ENCODE data around the gene BRD3OS.

The BRD3OS gene

DNA sequence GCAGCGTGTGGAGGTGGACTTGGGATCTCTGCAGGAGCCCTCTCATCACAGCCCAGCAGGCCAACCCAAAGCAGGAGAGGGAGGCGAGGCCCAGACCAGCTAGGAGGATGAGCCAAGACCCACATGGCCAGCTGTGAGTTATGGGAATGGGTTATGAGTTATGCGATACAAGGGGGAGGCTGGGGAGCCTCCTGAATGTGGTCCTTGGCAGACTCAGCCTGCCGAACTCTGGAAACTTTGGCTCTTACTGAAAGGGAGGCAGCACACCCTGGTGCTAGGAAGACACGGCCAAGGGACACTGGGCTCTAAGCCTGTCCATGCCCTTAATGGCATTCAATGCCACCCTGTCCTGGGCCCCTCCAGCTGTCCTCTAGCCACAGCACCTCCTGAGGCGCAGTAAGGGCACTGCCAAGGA is 25.4 kb upstream of the BRD3OS start:
- Histone ChIP-seq H3K9me3 (ENCODE audit: control insufficient read depth, low read length) (no peaks in the 10 kb centered on the region), H3K4me3 (ENCODE audit: low read length) (no peak overlapping the region), H3K27me3 (ENCODE audit: control insufficient read depth, insufficient read depth, low read length) (peaks cover 5% of the 10 kb centered on the region), H3K4me1 (ENCODE audit: control insufficient read depth, insufficient read depth, low read length) (no peaks in the 10 kb centered on the region), H3K36me3 (ENCODE audit: control insufficient read depth, insufficient read depth, low read length) (no peaks in the 10 kb centered on the region), H3K9ac (ENCODE audit: low read length) (no peak overlapping the region)

DNA sequence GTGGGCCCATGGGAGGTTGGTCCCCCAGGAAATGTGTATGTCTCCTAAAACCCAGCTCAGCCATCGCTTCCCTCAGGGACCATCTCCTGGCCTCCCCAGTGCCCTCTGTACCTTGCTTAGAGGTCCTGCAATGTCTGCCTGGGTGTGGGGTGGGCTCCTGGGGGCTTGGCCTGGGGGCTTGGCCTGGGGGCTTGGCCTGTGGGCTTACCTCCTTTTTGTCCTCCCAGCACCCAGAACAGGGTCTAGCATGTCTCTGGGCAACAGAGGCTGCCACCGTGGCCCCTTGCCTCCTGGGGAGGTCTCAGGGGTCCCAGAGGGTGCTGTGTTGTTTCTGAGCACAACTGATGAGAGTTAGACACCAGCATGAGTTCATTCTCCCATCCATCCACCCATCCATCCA is 22.5 kb upstream of the BRD3OS start:
- Histone ChIP-seq H3K9ac (ENCODE audit: low read length) (no peak overlapping the region), H3K4me1 (ENCODE audit: control insufficient read depth, insufficient read depth, low read length) (no peaks in the 10 kb centered on the region), H3K9me3 (ENCODE audit: control insufficient read depth, low read length) (no peaks in the 10 kb centered on the region), H3K4me3 (ENCODE audit: low read length) (no peak overlapping the region), H3K36me3 (ENCODE audit: control insufficient read depth, insufficient read depth, low read length) (no peaks in the 10 kb centered on the region), H3K27me3 (ENCODE audit: control insufficient read depth, insufficient read depth, low read length) (peaks cover 5% of the 10 kb centered on the region)

DNA sequence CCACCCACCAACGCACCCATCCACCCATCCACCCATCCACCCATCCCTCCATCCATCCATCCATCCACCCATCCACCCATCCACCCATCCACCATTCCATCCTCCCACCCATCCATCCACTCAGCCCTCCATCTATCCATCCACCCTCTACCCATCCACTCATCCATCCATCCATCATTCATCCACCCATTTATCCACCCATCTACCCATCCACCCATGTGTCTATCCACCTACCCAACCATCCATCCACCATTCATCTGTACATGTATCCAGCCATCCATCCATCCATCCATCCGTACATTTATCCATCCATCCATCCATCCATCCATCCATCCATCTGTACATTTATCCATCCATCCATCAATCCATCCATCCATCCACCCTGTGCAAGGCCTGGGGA is 22.0 kb upstream of the BRD3OS start:
- Histone ChIP-seq H3K36me3 (ENCODE audit: control insufficient read depth, insufficient read depth, low read length) (no peaks in the 10 kb centered on the region), H3K4me1 (ENCODE audit: control insufficient read depth, insufficient read depth, low read length) (no peaks in the 10 kb centered on the region), H3K9ac (ENCODE audit: low read length) (no peak overlapping the region), H3K9me3 (ENCODE audit: control insufficient read depth, low read length) (no peaks in the 10 kb centered on the region), H3K4me3 (ENCODE audit: low read length) (no peak overlapping the region), H3K27me3 (ENCODE audit: control insufficient read depth, insufficient read depth, low read length) (peaks cover 5% of the 10 kb centered on the region)

DNA sequence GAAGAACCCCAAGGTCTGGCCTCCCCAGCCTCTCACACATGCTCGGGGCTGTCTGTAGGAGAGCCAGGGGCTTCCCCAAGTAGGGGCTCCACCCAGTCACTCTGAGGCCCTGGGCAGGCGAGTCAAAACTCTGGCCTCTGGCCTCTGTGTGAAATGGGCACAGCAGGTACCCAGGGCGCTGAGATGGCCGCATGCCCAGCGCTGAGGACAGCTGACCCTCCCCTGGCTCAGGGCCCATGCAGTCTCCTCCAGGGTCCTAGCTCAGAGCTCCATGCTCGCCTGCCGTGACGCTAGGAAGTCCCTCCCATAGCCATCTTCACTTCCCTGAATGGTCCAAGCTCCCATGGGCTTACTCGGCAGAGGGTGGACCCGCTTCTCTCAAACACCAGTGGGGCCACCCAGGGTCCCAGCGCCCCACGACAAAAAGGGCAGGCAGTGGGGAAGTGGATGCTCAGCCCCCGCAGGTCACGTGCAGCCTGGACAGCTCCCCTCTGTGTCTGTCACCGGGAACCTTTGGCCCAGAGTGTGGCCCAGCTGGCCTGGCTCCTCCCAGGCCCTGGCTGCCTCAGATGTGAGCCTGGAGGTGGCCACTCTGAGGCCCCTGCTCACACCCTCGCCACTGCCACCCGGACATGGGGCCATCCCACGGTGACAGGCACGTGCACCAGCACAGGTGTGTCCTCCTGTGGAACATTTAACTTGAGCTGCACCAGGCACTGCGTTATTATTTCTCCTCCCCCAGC is 21.0 kb upstream of the BRD3OS start:
- Histone ChIP-seq H3K4me3 (ENCODE audit: low read length) (no peak overlapping the region), H3K9ac (ENCODE audit: low read length) (no peak overlapping the region), H3K27me3 (ENCODE audit: control insufficient read depth, insufficient read depth, low read length) (peaks cover 5% of the 10 kb centered on the region), H3K36me3 (ENCODE audit: control insufficient read depth, insufficient read depth, low read length) (no peaks in the 10 kb centered on the region), H3K9me3 (ENCODE audit: control insufficient read depth, low read length) (no peaks in the 10 kb centered on the region), H3K4me1 (ENCODE audit: control insufficient read depth, insufficient read depth, low read length) (no peaks in the 10 kb centered on the region)

DNA sequence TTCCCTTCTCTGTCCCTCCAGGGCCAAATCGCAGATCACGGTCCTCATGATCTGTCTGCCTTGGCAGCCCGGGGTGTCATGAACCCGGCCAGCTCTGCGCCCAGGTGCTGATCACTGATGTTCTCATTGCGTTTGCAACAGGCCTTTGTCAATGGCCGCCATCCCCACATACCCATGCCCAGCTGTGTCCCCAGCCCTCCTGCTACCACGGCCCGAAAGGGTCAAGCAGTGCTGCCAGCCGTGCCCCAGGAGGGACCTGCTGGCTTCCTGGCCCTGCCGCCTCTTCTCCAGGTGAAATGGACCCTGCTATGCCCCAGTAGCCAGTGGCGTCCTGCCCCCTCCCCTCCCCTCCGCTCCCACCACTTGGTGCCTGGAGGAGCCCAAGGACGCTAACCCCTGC is 20.4 kb upstream of the BRD3OS start:
- Histone ChIP-seq H3K4me3 (ENCODE audit: low read length) (no peak overlapping the region), H3K36me3 (ENCODE audit: control insufficient read depth, insufficient read depth, low read length) (no peaks in the 10 kb centered on the region), H3K4me1 (ENCODE audit: control insufficient read depth, insufficient read depth, low read length) (no peaks in the 10 kb centered on the region), H3K9me3 (ENCODE audit: control insufficient read depth, low read length) (no peaks in the 10 kb centered on the region), H3K27me3 (ENCODE audit: control insufficient read depth, insufficient read depth, low read length) (peaks cover 5% of the 10 kb centered on the region), H3K9ac (ENCODE audit: low read length) (no peak overlapping the region)

DNA sequence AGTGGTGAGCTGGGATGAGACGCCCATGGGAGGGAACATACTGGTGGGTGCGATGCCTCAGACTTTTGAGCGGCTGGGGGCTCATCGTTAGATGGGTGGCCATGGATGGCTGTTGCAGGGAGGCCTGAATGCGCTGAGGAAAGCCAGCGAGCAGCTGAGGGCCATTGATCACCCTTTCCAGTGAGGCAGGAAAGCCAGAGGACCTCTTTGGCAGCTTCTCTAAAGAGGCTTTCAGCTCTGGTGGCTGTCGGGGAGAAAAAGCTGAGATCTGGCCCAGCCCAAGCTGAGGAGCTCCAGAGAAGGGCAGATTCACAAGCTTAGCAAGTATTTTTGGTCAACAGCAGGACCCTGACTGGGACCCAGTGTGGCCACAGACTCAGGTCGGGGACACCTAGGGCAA is 19.9 kb upstream of the BRD3OS start:
- H3K27me3 ChIP-seq (ENCODE audit: control insufficient read depth, insufficient read depth, low read length): peaks cover 5% of the 10 kb centered on the region
- no peaks in the 10 kb centered on the region for H3K36me3 ChIP-seq (ENCODE audit: control insufficient read depth, insufficient read depth, low read length)
- no peaks in the 10 kb centered on the region for H3K4me1 ChIP-seq (ENCODE audit: control insufficient read depth, insufficient read depth, low read length)
- no peak overlapping the region for H3K9ac ChIP-seq (ENCODE audit: low read length)
- no peak overlapping the region for H3K4me3 ChIP-seq (ENCODE audit: low read length)
- H3K9me3 ChIP-seq (ENCODE audit: control insufficient read depth, low read length): no peaks in the 10 kb centered on the region

DNA sequence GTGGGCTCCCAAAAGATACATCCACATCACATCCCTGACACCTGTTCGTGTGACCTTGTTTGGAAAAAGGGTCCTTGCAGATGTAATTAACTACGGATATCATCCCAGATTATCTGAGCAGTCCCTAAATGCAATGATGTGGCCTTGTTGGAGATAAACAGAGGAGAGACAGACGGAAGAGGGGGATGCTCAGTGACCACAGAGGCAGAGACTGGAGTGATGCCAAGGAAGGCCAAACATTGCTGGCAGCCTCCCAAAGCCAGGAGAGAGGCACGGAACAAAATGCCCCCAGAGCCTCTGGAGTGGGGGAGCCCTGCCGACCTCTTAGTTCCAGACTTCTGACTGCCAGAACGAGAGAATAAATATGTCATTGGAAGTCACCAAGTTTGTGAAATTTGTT is 18.1 kb upstream of the BRD3OS start:
- H3K9ac ChIP-seq (ENCODE audit: low read length): no peak overlapping the region
- no peaks in the 10 kb centered on the region for H3K9me3 ChIP-seq (ENCODE audit: control insufficient read depth, low read length)
- no peaks in the 10 kb centered on the region for H3K36me3 ChIP-seq (ENCODE audit: control insufficient read depth, insufficient read depth, low read length)
- H3K4me3 ChIP-seq (ENCODE audit: low read length): no peak overlapping the region
- H3K4me1 ChIP-seq (ENCODE audit: control insufficient read depth, insufficient read depth, low read length): peaks cover 3% of the 10 kb centered on the region
- H3K27me3 ChIP-seq (ENCODE audit: control insufficient read depth, insufficient read depth, low read length): no peaks in the 10 kb centered on the region

DNA sequence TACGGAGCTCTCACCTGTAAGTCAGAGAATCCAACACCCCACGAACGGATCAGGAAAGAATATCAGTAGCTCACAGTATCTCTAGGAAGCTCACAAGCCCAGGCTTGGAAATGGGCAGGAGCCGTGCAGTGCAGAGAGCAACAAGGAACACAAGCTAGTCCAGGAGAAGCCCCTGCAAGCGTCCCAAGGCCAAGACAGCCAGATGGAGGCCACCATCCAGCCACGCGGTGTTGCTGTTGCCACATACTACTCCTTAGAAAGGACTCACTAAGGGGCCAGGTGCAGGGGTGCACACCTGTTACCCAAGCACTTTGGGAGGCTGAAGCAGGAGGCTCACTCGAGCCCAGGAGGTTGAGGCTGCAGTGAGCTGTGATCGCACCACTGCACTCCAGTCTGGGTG is 17.7 kb upstream of the BRD3OS start:
- Histone ChIP-seq H3K27me3 (ENCODE audit: control insufficient read depth, insufficient read depth, low read length) (no peaks in the 10 kb centered on the region), H3K4me1 (ENCODE audit: control insufficient read depth, insufficient read depth, low read length) (peaks cover 3% of the 10 kb centered on the region), H3K36me3 (ENCODE audit: control insufficient read depth, insufficient read depth, low read length) (no peaks in the 10 kb centered on the region), H3K4me3 (ENCODE audit: low read length) (no peak overlapping the region), H3K9ac (ENCODE audit: low read length) (no peak overlapping the region), H3K9me3 (ENCODE audit: control insufficient read depth, low read length) (no peaks in the 10 kb centered on the region)

DNA sequence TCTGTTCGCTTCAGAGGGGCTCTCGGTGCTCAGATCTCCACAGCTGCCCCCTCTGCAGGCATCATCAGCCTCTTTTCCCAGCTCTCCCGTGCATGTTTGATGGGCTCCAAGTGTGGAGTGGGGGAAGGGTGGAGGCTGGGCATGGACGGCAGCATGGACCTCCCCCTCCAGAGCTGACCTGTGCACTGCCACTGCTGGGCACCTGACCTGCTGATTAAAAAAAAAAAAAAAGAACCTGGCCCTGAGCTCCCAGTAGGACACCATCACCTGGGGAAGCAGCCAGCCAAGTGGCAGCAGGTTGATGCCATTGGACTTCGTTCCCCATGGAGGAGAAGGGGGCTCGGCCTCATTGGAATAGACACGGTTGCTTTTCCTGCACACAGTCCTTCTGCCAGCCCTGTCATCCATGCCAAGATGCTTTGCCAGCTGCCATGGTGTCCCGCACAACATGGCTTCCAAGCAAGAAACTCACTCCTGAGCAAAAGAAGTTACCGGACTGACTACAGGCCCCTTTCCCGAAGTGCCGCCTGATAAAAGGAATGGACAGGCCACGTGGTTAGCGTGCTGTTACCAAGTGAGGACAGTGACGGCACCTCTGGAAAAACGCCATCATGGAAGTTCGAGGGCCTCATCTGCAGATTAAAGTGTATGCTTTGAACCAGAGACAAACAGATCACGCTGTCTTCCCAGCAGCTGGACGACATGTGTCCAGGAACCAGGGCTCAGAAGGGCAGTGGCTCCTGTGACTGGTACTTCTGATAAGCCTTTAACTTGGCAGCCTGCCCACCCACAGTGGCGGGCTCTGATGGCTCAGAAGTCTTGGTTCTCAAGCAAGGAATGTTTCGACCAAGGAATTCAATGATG is 14.7 kb upstream of the BRD3OS start:
- no peaks in the 10 kb centered on the region for H3K9me3 ChIP-seq (ENCODE audit: control insufficient read depth, low read length)
- H3K4me1 ChIP-seq (ENCODE audit: control insufficient read depth, insufficient read depth, low read length): peaks cover 3% of the 10 kb centered on the region
- no peaks in the 10 kb centered on the region for H3K36me3 ChIP-seq (ENCODE audit: control insufficient read depth, insufficient read depth, low read length)
- no peak overlapping the region for H3K9ac ChIP-seq (ENCODE audit: low read length)
- no peaks in the 10 kb centered on the region for H3K27me3 ChIP-seq (ENCODE audit: control insufficient read depth, insufficient read depth, low read length)
- H3K4me3 ChIP-seq (ENCODE audit: low read length): no peak overlapping the region

DNA sequence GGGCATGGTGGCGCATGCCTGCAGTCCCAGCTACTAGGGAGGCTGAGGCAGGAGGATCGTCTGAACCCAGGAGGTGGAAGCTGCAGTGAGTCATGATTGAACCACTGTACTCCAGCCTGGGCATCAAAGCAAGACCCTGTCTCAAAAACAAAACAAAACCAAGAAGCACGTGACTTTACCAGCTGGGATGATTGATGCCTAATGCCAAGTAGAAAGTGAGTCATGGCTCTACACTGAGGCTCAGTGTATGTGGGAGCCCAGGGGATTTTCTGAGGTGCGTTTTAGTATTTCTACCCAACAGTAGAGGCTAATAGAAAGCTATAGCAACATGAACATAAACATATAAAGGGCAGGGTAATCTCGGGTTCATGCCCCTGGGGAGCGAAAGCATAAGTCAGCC is 13.9 kb upstream of the BRD3OS start:
- H3K36me3 ChIP-seq (ENCODE audit: control insufficient read depth, insufficient read depth, low read length): no peaks in the 10 kb centered on the region
- no peak overlapping the region for H3K9ac ChIP-seq (ENCODE audit: low read length)
- H3K27me3 ChIP-seq (ENCODE audit: control insufficient read depth, insufficient read depth, low read length): no peaks in the 10 kb centered on the region
- no peak overlapping the region for H3K4me3 ChIP-seq (ENCODE audit: low read length)
- H3K4me1 ChIP-seq (ENCODE audit: control insufficient read depth, insufficient read depth, low read length): peaks cover 3% of the 10 kb centered on the region
- H3K9me3 ChIP-seq (ENCODE audit: control insufficient read depth, low read length): no peaks in the 10 kb centered on the region

DNA sequence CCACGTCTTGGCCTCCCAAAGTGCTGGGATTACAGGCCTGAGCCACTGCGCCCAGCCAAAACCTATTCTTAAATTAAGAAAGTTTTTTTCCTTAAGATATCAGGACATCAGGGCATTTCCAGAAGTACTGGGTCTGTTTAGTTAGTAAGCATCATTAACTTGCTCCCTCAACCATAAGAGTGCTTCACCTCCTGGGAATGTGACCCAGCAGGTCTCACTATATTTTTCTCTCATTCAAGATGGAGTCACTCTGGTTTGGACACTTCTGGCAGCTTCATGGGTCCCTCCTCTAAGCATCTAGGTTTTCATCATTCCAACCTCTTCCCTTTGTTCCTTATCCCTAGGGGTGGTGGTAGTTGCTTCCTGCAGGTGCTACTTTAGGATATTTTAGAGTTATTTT is 10.3 kb upstream of the BRD3OS start:
- no peak overlapping the region for H3K4me3 ChIP-seq (ENCODE audit: low read length)
- H3K27me3 ChIP-seq (ENCODE audit: control insufficient read depth, insufficient read depth, low read length): no peaks in the 10 kb centered on the region
- no peaks in the 10 kb centered on the region for H3K9me3 ChIP-seq (ENCODE audit: control insufficient read depth, low read length)
- H3K4me1 ChIP-seq (ENCODE audit: control insufficient read depth, insufficient read depth, low read length): peaks cover 3% of the 10 kb centered on the region
- H3K36me3 ChIP-seq (ENCODE audit: control insufficient read depth, insufficient read depth, low read length): no peaks in the 10 kb centered on the region
- H3K9ac ChIP-seq (ENCODE audit: low read length): no peak overlapping the region

DNA sequence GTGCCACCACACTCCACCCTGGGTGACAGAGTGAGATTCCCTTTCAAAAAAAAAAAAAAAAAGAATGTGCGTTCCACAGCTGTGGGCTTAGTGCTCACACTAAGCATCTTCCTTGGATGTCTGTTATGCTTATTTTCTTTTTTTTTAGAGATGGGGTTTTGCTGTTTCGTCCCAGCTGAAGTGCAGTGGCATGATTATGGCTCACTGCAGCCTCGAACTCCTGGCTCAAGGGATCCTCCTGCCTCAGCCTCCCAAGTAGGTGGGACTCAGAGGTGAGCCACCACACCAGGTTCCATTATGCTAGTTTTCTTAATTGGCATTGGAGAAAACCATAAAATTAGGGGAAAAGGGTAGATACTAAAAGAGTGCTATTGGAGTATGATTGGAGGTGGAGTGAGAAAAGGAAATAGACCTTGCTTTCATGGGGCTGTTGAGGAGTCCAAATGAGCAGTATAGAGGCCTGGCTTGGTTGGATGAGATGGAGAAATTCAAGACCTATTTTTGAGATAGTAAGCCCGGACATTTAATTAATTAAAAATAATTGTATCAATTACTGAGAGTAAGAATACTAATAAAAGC is 978 bp upstream of the BRD3OS start:
- H3K4me1 ChIP-seq (ENCODE audit: control insufficient read depth, insufficient read depth, low read length): peaks cover 6% of the 10 kb centered on the region
- H3K9ac ChIP-seq (ENCODE audit: low read length): no peak overlapping the region
- H3K9me3 ChIP-seq (ENCODE audit: control insufficient read depth, low read length): no peaks in the 10 kb centered on the region
- no peaks in the 10 kb centered on the region for H3K36me3 ChIP-seq (ENCODE audit: control insufficient read depth, insufficient read depth, low read length)
- H3K4me3 ChIP-seq (ENCODE audit: low read length): no peak overlapping the region
- H3K27me3 ChIP-seq (ENCODE audit: control insufficient read depth, insufficient read depth, low read length): no peaks in the 10 kb centered on the region
